WTC11 (cell line): ENCODE data around the gene ZNF26. TPM values are rescaled to one million over a fixed set of nuclear protein-coding genes. Genes with fewer than 3 reads are reported as not detected.

ENCODE experiments used
- ATAC-seq: fragments of 200-7000 bp; cut with Tn5 transposase; 2 replicates; pipeline ENCODE4 v1.10.0; 2021; ENCODE audit warnings: mild to moderate bottlenecking, moderate library complexity
- CTCF ChIA-PET: fragments of 300-600 bp; sonication (Branson Sonifier 250); formaldehyde crosslinking; loops from one replicate; lab custom pipeline; 2021; ENCODE audit warnings: antibody characterized with exemption; lab: Charles Lee
- POLR2A ChIA-PET: fragments of 350-600 bp; sonication (Branson Sonifier 250); formaldehyde crosslinking; loops from one replicate; lab custom pipeline; 2021; ENCODE audit warnings: antibody characterized with exemption; lab: Charles Lee
- DNase-seq: peaks from one replicate; pipeline ENCODE4 v3.0.0; 2021; ENCODE audit warnings: low spot score
- H3K27ac Mint-ChIP-seq: 2 replicates; pipeline ENCODE4 v1.8.0; 2021; ENCODE audit warnings: mixed read lengths
- H3K27me3 Mint-ChIP-seq: 2 replicates; pipeline ENCODE4 v1.8.0; 2021; ENCODE audit warnings: low read depth, mild to moderate bottlenecking, moderate library complexity, mixed read lengths
- H3K36me3 Mint-ChIP-seq: 2 replicates; pipeline ENCODE4 v1.8.0; 2021; ENCODE audit warnings: mixed read lengths
- H3K4me1 Mint-ChIP-seq: 2 replicates; pipeline ENCODE4 v1.8.0; 2022; ENCODE audit warnings: mixed read lengths
- H3K4me3 Mint-ChIP-seq: 2 replicates; pipeline ENCODE4 v1.8.0; 2021; ENCODE audit warnings: mild to moderate bottlenecking, moderate library complexity, mixed read lengths
- H3K9me3 Mint-ChIP-seq: 2 replicates; pipeline ENCODE4 v1.8.0; 2021; ENCODE audit warnings: mixed read lengths
- ATF2 ChIP-seq: sonication (generic); formaldehyde crosslinking; IDR thresholded peaks from 2 replicates; pipeline ENCODE4 v1.8.1; 2022; ENCODE audit warnings: low read depth, missing genetic modification reagents, borderline replicate concordance
- FOXP1 ChIP-seq: sonication (generic); formaldehyde crosslinking; IDR thresholded peaks from 2 replicates; pipeline ENCODE4 v1.8.0; 2022; ENCODE audit warnings: missing genetic modification reagents, mild to moderate bottlenecking, moderate library complexity, borderline replicate concordance
- GRHL2 ChIP-seq: fragments of 250-450 bp; sonication (Bioruptor Pico); IDR thresholded peaks from 2 replicates; pipeline ENCODE4 v1.8.0; 2022; ENCODE audit warnings: mild to moderate bottlenecking, moderate library complexity; ENCODE audit not compliant: insufficient replicate concordance, severe bottlenecking
- HMGA2 ChIP-seq: fragments of 250-450 bp; sonication (Bioruptor Pico); IDR thresholded peaks from 2 replicates; pipeline ENCODE4 v1.4.0; 2021; ENCODE audit warnings: mild to moderate bottlenecking, moderate library complexity
- KAT7 ChIP-seq: sonication (generic); formaldehyde crosslinking; IDR thresholded peaks from 2 replicates; pipeline ENCODE4 v1.8.1; 2023; ENCODE audit warnings: missing genetic modification reagents, mild to moderate bottlenecking, borderline replicate concordance
- NFE2L1 ChIP-seq: sonication (generic); formaldehyde crosslinking; IDR thresholded peaks from 2 replicates; pipeline ENCODE4 v1.8.1; 2023; ENCODE audit warnings: missing genetic modification reagents
- RORB ChIP-seq: fragments of 250-450 bp; sonication (Bioruptor Pico); IDR thresholded peaks from 2 replicates; pipeline ENCODE4 v1.9.0; 2021; ENCODE audit warnings: mild to moderate bottlenecking
- SMAD4 ChIP-seq: sonication (generic); formaldehyde crosslinking; IDR thresholded peaks from 2 replicates; pipeline ENCODE4 v1.8.0; 2022; ENCODE audit warnings: mild to moderate bottlenecking, missing genetic modification reagents
- USF1 ChIP-seq: sonication (generic); formaldehyde crosslinking; IDR thresholded peaks from 2 replicates; pipeline ENCODE4 v1.8.0; 2022; ENCODE audit warnings: mild to moderate bottlenecking, missing genetic modification reagents
- total RNA-seq: library from RNA; stranded (reverse); gene quantifications from 3 replicates; pipeline ENCODE4 v1.2.3, GENCODE V29; 2021
- TF ChIP-seq, protein P1 (sequence below): fragments of 250-450 bp; sonication (Bioruptor Pico); IDR thresholded peaks from 2 replicates; pipeline ENCODE4 v1.9.0; 2021; ENCODE audit warnings: mild to moderate bottlenecking, borderline replicate concordance
- TF ChIP-seq, protein P2 (sequence below): sonication (generic); formaldehyde crosslinking; IDR thresholded peaks from 2 replicates; pipeline ENCODE4 v1.8.0; 2023; ENCODE audit warnings: missing genetic modification reagents
- TF ChIP-seq, protein P3 (sequence below): sonication (generic); formaldehyde crosslinking; IDR thresholded peaks from 2 replicates; pipeline ENCODE4 v1.8.0; 2022; ENCODE audit warnings: mild to moderate bottlenecking, missing genetic modification reagents
- TF ChIP-seq, protein P4 (sequence below): sonication (generic); formaldehyde crosslinking; IDR thresholded peaks from 2 replicates; pipeline ENCODE4 v1.8.1; 2023; ENCODE audit warnings: mild to moderate bottlenecking, missing genetic modification reagents, borderline replicate concordance

Gene ZNF26
- total RNA-seq, 1 experiment from 2014 or later, result 11.9 TPM

- TF ChIP-seq ATF2, result no peak
- TF ChIP-seq KAT7 (CRISPR knock-in tag), result no peak
- TF ChIP-seq NFE2L1, result no peak
- TF ChIP-seq, protein P1, sequence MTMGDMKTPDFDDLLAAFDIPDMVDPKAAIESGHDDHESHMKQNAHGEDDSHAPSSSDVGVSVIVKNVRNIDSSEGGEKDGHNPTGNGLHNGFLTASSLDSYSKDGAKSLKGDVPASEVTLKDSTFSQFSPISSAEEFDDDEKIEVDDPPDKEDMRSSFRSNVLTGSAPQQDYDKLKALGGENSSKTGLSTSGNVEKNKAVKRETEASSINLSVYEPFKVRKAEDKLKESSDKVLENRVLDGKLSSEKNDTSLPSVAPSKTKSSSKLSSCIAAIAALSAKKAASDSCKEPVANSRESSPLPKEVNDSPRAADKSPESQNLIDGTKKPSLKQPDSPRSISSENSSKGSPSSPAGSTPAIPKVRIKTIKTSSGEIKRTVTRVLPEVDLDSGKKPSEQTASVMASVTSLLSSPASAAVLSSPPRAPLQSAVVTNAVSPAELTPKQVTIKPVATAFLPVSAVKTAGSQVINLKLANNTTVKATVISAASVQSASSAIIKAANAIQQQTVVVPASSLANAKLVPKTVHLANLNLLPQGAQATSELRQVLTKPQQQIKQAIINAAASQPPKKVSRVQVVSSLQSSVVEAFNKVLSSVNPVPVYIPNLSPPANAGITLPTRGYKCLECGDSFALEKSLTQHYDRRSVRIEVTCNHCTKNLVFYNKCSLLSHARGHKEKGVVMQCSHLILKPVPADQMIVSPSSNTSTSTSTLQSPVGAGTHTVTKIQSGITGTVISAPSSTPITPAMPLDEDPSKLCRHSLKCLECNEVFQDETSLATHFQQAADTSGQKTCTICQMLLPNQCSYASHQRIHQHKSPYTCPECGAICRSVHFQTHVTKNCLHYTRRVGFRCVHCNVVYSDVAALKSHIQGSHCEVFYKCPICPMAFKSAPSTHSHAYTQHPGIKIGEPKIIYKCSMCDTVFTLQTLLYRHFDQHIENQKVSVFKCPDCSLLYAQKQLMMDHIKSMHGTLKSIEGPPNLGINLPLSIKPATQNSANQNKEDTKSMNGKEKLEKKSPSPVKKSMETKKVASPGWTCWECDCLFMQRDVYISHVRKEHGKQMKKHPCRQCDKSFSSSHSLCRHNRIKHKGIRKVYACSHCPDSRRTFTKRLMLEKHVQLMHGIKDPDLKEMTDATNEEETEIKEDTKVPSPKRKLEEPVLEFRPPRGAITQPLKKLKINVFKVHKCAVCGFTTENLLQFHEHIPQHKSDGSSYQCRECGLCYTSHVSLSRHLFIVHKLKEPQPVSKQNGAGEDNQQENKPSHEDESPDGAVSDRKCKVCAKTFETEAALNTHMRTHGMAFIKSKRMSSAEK (CRISPR knock-in tag), result no peak
Observed at GRCh38 chr12:133010657-133011297, 24.6 kb downstream of the ZNF26 start (continued).

DNA sequence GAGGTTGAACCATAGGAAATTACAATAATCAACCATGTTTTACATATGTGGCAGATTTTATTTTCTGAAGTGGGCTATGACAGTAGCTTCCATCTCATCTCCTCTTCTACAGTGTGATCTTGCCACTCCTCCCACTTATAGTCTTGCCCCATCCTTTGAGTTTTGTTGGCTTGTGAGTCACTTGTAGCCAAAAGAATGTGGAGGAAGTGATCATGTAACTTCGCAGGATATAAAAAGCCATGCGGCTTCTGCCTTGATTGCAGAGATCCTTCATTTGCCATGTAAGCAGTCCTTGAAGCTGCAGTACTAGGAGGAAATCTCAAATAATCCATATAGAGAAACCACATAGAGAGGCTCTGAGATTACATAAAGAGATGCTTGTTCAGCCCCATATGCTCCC is 37.4 kb downstream of the ZNF26 start:
- Mint-ChIP-seq H3K4me1 (no peaks in the 10 kb centered on the region), H3K36me3 (peaks cover 15% of the 10 kb centered on the region), H3K27me3 (peaks cover 5% of the 10 kb centered on the region; the same call in 1 of the 2 replicates), H3K4me3 (no peak overlapping the region), H3K27ac (no peak overlapping the region), H3K9me3 (peaks cover 69% of the 10 kb centered on the region)
- DNase-seq (no peak), ATAC-seq (no peak)
- POLR2A ChIA-PET, result no interaction called here
- TF ChIP-seq HMGA2 (CRISPR knock-in tag) (no peak), GRHL2 (CRISPR knock-in tag) (no peak)
- TF ChIP-seq, protein P2, sequence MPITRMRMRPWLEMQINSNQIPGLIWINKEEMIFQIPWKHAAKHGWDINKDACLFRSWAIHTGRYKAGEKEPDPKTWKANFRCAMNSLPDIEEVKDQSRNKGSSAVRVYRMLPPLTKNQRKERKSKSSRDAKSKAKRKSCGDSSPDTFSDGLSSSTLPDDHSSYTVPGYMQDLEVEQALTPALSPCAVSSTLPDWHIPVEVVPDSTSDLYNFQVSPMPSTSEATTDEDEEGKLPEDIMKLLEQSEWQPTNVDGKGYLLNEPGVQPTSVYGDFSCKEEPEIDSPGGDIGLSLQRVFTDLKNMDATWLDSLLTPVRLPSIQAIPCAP (CRISPR knock-in tag), result no peak
- CTCF ChIA-PET, result no interaction called here

DNA sequence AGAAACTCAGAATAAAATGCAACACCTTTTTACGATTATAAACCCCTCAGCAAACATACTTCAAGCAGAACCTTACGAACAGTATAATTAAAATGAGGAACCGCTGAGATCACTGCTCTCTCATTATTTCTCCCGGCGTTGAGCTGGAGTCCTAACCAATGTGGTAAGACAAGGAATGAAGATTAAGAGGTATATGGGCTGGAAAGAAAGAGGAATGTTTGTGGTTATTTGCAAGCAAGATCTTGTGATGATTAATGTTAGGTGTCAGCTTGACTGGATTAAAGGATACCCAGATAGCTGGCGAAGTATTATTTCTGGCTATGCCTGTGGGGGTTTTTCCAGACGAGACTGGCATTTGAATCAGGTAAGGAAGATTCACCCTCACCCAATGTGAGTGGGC is 40.8 kb downstream of the ZNF26 start:
- ATAC-seq (no peak), DNase-seq (no peak)
- Mint-ChIP-seq H3K36me3 (peaks cover 4% of the 10 kb centered on the region), H3K9me3 (peaks cover 63% of the 10 kb centered on the region), H3K4me1 (no peaks in the 10 kb centered on the region), H3K27ac (no peak overlapping the region), H3K27me3 (peaks cover 5% of the 10 kb centered on the region; the same call in 1 of the 2 replicates), H3K4me3 (no peak overlapping the region)
- ChIA-PET CTCF (no interaction called here), POLR2A (no interaction called here)
- TF ChIP-seq RORB (CRISPR knock-in tag) (no peak), SMAD4 (CRISPR knock-in tag) (no peak)
- TF ChIP-seq, protein P3, sequence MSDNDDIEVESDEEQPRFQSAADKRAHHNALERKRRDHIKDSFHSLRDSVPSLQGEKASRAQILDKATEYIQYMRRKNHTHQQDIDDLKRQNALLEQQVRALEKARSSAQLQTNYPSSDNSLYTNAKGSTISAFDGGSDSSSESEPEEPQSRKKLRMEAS (CRISPR knock-in tag), result no peak

GRCh38 chr12:133037207-133038005 is 51.2 kb downstream of the ZNF26 start, which contains the start of gene ZNF84:
TSS of gene ZNF84 (plus strand) at chr12:133037509. CDS start at chr12:133041468, 3,959 bp downstream.
- Mint-ChIP-seq H3K9me3 (peaks cover 42% of the 10 kb centered on the region), H3K27me3 (peaks cover 17% of the 10 kb centered on the region), H3K36me3 (peaks cover 33% of the 10 kb centered on the region), H3K27ac (peak within 1 kb of the TSS; percentile 100), H3K4me3 (peak within 1 kb of the TSS; percentile 92), H3K4me1 (no peaks in the 10 kb centered on the region)
- POLR2A ChIA-PET, result interaction anchor here (1.3 to 1.6 kb wide), 2 partner anchors 42 to 51 kb away, joined by 3 to 4 read pairs; no protein-coding TSS in a partner anchor
- peak; percentile 95 for DNase-seq
- peak; percentile 95 for ATAC-seq
- CTCF ChIA-PET, result interaction anchor here (0.5 to 1.1 kb wide), 3 partner anchors 21 to 144 kb away, joined by 3 to 5 read pairs (median 3); partner anchors contain the start of gene ZNF268
- TF ChIP-seq, protein P4, sequence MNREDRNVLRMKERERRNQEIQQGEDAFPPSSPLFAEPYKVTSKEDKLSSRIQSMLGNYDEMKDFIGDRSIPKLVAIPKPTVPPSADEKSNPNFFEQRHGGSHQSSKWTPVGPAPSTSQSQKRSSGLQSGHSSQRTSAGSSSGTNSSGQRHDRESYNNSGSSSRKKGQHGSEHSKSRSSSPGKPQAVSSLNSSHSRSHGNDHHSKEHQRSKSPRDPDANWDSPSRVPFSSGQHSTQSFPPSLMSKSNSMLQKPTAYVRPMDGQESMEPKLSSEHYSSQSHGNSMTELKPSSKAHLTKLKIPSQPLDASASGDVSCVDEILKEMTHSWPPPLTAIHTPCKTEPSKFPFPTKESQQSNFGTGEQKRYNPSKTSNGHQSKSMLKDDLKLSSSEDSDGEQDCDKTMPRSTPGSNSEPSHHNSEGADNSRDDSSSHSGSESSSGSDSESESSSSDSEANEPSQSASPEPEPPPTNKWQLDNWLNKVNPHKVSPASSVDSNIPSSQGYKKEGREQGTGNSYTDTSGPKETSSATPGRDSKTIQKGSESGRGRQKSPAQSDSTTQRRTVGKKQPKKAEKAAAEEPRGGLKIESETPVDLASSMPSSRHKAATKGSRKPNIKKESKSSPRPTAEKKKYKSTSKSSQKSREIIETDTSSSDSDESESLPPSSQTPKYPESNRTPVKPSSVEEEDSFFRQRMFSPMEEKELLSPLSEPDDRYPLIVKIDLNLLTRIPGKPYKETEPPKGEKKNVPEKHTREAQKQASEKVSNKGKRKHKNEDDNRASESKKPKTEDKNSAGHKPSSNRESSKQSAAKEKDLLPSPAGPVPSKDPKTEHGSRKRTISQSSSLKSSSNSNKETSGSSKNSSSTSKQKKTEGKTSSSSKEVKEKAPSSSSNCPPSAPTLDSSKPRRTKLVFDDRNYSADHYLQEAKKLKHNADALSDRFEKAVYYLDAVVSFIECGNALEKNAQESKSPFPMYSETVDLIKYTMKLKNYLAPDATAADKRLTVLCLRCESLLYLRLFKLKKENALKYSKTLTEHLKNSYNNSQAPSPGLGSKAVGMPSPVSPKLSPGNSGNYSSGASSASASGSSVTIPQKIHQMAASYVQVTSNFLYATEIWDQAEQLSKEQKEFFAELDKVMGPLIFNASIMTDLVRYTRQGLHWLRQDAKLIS (CRISPR knock-in tag), result 0 out of 2 replicates have a peak, but pooled peaks have one; percentile 46
- TF ChIP-seq USF1 (peak; percentile 95), KAT7 (CRISPR knock-in tag) (peak; percentile 44; the same call in 1 of the 2 replicates), FOXP1 (CRISPR knock-in tag) (peak; percentile 92)
